ENCODE results near the gene ZSCAN30. TPM values are rescaled to one million over a fixed set of nuclear protein-coding genes. Genes with fewer than 3 reads are reported as not detected.

ZSCAN30 gene
- total and polyA plus RNA-seq, 9 of the 15 experiments (the other 6 are each of a cell fraction or from before 2014, with no cell fraction given) = 4.6 to 13.6 (median 10.8) TPM

GRCh38 chr18:35290094-35290735, at the start of gene ZSCAN30 (continued):
- TF ChIP-seq SIX5 (IDR thresholded peaks at IDR 0.05; ENCODE audit: borderline replicate concordance in 1 of 2, insufficient read depth in 1 of 2, low read depth in 1 of 2, low read length in 2 of 2) (no peak), NR2C1 (IDR thresholded peaks at IDR 0.05) (peak; percentile 80), NR2C1 (tag; IDR thresholded peaks at IDR 0.05) (peak; percentile 81), NCOA6 (IDR thresholded peaks at IDR 0.05) (no peak), CTCF (IDR thresholded peaks at IDR 0.05 in 2 of 3, conservative IDR thresholded peaks at IDR 0.05 in 1 of 3; ENCODE audit: insufficient read depth in 2 of 3, low read depth in 1 of 3, low read length in 3 of 3) (no peak), PHF20 (IDR thresholded peaks at IDR 0.05; ENCODE audit: partially characterized antibody) (peak; percentile 98), FOXP1 (CRISPR knock-in tag; IDR thresholded peaks at IDR 0.05) (peak; percentile 99), POLR2G (IDR thresholded peaks at IDR 0.05; ENCODE audit: low read depth, low read length) (peak; percentile 94), BACH1 (tag; IDR thresholded peaks at IDR 0.05) (no peak), FOXK1 (CRISPR knock-in tag; IDR thresholded peaks at IDR 0.05; ENCODE audit: borderline replicate concordance) (peak; percentile 95), YY1 (IDR thresholded peaks at IDR 0.05; ENCODE audit: borderline replicate concordance in 1 of 3, control insufficient read depth in 1 of 3, extremely low read depth in 1 of 3, insufficient read depth in 3 of 3, insufficient read length in 1 of 3, insufficient replicate concordance in 2 of 3, low read depth in 1 of 3, low read length in 2 of 3) (peak in 2 of 3 experiments; percentile 81 to 85), ZNF766 (CRISPR knock-in tag; conservative IDR thresholded peaks at IDR 0.05) (peak; percentile 75), ZNF354B (CRISPR knock-in tag; IDR thresholded peaks at IDR 0.05) (no peak), OTX1 (CRISPR knock-in tag; IDR thresholded peaks at IDR 0.05) (peak; percentile 71; the same call in 1 of the 2 replicates), ATF6 (CRISPR knock-in tag; IDR thresholded peaks at IDR 0.05) (no peak), ZNF316 (IDR thresholded peaks at IDR 0.05) (no peak)

All from K562 (cell line).